Activated CD8-positive, alpha-beta T cell treated with anti-CD3 and anti-CD28 coated beads, Interleukin-2, amount 10 ng/mL, durations not matched to agents 7 days and 5 days (primary cell): Measurements from ENCODE around the gene SDCCAG8. TPM values are rescaled to one million over a fixed set of nuclear protein-coding genes. Genes with fewer than 3 reads are reported as not detected.

Experiments
- ATAC-seq: fragments of 150-1000 bp; cut with Tn5 transposase; one replicate; pipeline ENCODE4 v1.10.0; 2021; ENCODE audit warnings: moderate library complexity
- CTCF ChIA-PET: fragments of 350-600 bp; sonication (Branson Sonifier 250); formaldehyde crosslinking; loops from one replicate; lab custom pipeline; 2021; ENCODE audit warnings: antibody characterized with exemption; lab: Charles Lee
- POLR2A ChIA-PET: fragments of 350-600 bp; sonication (Branson Sonifier 250); formaldehyde crosslinking; loops from one replicate; lab custom pipeline; 2021; ENCODE audit warnings: antibody characterized with exemption; lab: Charles Lee
- DNase-seq: peaks from one replicate; pipeline ENCODE4 v3.0.0-alpha.2; 2020
- H3K27ac Mint-ChIP-seq: one replicate; pipeline ENCODE4 v1.8.0; 2021; ENCODE audit warnings: mild to moderate bottlenecking, mixed read lengths
- H3K27me3 Mint-ChIP-seq: one replicate; pipeline ENCODE4 v1.8.0; 2021; ENCODE audit warnings: low read depth, mixed read lengths
- H3K36me3 Mint-ChIP-seq: one replicate; pipeline ENCODE4 v1.8.0; 2021; ENCODE audit warnings: low read depth, mixed read lengths
- H3K4me1 Mint-ChIP-seq: one replicate; pipeline ENCODE4 v1.8.0; 2021; ENCODE audit warnings: low read depth, mixed read lengths
- H3K4me3 Mint-ChIP-seq: one replicate; pipeline ENCODE4 v1.8.0; 2021; ENCODE audit warnings: mild to moderate bottlenecking, mixed read lengths
- H3K9me3 Mint-ChIP-seq: one replicate; pipeline ENCODE4 v1.8.0; 2022; ENCODE audit warnings: mixed read lengths; ENCODE audit not compliant: insufficient read depth
- total RNA-seq, 2 experiments: library from RNA; stranded (reverse); gene quantifications; one replicate each; pipeline ENCODE4 v1.2.3, GENCODE V29; 2021

SDCCAG8 gene
- total RNA-seq, 2 experiments from 2014 or later = 16.6 to 20.0 TPM

DNA sequence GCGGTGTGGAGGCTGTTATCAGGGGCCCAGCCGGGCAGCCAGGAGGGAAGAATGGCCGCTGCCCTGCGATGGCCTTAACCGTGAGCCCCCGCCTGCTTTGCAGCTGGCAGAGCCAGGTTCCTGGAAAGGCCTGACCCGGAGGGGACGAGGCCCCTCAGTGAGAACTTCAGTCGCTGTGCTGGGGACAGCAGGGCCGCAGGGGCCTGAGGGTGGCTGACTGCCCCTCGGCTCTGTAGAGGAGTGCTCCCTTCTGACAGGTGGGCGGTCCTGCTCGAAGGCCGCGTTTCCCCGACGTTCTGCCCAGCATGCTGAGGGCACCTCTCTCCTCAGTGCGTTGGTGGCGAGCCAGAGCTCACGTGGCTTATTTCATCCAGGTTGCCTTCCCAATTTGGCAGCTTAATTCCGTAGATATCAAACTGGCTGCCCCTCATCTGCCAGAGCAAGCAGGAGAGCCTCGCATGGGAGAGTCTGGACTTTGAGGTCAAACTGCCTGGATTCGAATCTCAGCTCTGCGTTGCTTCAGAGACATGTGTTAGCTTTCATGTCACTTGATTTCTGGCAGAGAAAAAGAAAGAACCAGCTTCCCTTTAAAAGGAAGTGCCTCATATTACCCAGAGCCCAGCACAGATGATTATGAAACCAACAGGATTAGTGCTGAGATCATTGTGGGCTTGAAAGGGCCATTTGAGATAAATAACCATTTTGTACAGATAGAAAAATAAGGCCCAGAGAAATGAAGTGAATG, 239.8 kb downstream of the SDCCAG8 start:
- no peak overlapping the region for H3K27ac Mint-ChIP-seq
- no peak for ATAC-seq
- H3K27me3 Mint-ChIP-seq = no peaks in the 10 kb centered on the region

DNA sequence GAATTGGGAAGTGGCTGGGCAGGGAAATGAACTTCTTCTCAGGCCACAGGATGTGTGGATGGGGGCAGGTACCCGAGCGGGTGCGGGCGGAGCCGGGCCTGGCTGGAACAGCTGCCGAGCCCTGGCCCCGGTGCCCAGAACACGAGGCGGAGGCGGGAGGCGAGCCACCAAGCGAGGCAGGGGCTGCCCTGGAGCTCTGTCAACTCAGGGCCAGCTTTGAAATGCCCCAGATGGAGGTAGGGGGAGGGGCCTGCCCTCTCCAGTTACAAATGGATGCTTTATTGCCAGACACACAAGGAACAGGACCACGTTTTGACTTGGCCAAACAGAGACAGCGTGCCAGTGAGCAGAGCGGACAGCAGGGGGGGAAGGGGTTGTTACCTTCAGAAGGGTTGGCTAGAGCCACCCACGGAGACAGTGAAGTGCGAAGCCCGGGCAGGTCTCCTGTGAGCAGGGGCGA, 240.4 kb downstream of the SDCCAG8 start:
- no peak overlapping the region for H3K27ac Mint-ChIP-seq
- H3K9me3 Mint-ChIP-seq = no peaks in the 10 kb centered on the region
- H3K27me3 Mint-ChIP-seq = no peaks in the 10 kb centered on the region
- H3K4me3 Mint-ChIP-seq = no peak overlapping the region
- no peak for DNase-seq
- ChIA-PET POLR2A (no interaction called here), CTCF (no interaction called here)
- no peak for ATAC-seq
- peaks cover 2% of the 10 kb centered on the region for H3K4me1 Mint-ChIP-seq
- no peaks in the 10 kb centered on the region for H3K36me3 Mint-ChIP-seq

More for the DNA sequence above, 239.8 kb downstream of the SDCCAG8 start:
- Mint-ChIP-seq H3K4me3 (no peak overlapping the region), H3K4me1 (peaks cover 2% of the 10 kb centered on the region), H3K36me3 (no peaks in the 10 kb centered on the region), H3K9me3 (no peaks in the 10 kb centered on the region)
- CTCF ChIA-PET = no interaction called here
- DNase-seq = no peak
- POLR2A ChIA-PET = no interaction called here

DNA sequence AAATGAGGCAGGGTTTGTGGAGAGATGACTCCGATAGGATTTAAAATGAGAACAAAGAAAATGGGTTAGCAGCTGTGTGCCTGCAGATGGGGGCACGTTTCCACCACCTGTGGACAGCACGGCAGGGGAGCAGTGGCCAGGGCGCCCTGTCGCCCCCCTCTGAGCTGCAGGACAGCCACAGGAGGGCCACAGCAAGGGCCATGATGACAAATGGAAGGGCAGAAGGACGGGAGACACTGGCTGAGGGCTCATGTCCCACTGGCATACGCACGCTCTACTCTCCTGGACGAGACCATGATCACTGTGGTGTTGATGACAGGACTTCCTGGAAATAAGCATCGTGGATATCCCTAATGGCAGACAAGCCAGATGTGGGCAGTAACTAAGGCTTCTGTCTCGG, 241.0 kb downstream of the SDCCAG8 start:
- Mint-ChIP-seq H3K4me1 (peaks cover 2% of the 10 kb centered on the region), H3K36me3 (no peaks in the 10 kb centered on the region), H3K9me3 (no peaks in the 10 kb centered on the region), H3K4me3 (no peak overlapping the region), H3K27me3 (no peaks in the 10 kb centered on the region), H3K27ac (no peak overlapping the region)
- DNase-seq = no peak
- ChIA-PET POLR2A (no interaction called here), CTCF (no interaction called here)
- ATAC-seq = no peak

DNA sequence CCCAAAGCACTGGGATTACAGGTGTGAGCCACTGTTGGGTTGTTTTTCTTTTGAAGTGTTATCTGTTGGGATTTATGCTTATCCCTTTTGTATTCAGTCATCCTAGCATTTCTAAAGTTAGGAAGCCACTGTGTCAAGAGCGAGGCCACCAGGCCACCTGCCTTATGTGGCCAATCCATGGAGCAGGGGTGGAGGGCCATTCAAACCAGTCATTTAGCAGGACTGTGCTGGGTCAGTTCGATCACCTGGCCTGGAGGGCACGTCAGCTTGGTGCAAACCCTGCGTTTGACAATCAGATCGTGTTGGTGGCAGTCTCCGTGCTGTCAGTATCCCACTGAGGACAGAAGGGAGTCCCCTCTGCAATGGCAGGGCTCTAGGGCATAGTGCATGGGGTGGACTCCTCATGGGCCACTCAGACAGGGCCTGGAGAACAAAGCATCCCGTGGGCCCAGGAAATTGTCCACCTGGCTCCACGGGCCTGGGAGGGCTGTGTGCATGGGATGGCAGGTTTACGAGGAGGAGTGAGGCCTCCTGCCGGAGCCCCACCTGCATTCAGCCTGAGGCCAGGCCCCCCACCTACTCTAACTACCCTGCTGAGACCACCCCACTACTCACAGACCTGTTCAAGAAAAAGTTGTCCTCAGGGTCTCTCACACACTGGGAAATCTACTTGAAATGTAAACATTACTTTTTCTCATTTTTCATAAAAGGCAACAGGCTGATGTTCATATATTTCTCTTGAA, 242.3 kb downstream of the SDCCAG8 start:
- H3K9me3 Mint-ChIP-seq = no peaks in the 10 kb centered on the region
- ATAC-seq (no peak), DNase-seq (peak; percentile 12)
- ChIA-PET POLR2A (no interaction called here), CTCF (no interaction called here)
- H3K4me1 Mint-ChIP-seq = peaks cover 2% of the 10 kb centered on the region
- no peaks in the 10 kb centered on the region for H3K27me3 Mint-ChIP-seq
- H3K27ac Mint-ChIP-seq = no peak overlapping the region
- no peak overlapping the region for H3K4me3 Mint-ChIP-seq
- peaks cover 4% of the 10 kb centered on the region for H3K36me3 Mint-ChIP-seq

DNA sequence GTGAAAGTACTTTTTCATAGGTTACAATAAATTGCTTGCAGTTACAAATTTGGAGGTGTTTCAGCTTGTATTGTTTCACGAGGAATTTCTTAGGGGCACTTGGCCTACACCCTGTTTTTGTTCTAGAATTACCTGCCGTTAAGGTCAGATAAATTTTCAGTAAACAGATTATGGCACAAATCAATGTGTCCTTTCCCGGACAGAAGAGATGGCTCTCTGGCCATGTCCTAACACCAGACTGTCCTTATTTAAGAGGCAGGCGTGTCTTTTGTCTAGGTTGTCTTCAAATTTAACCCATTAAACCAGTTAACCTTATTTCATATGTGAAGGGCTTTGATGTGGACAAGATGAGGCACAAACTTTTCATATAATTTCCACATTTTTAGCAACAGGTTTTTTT, 243.4 kb downstream of the SDCCAG8 start:
- no peak overlapping the region for H3K27ac Mint-ChIP-seq
- ChIA-PET CTCF (no interaction called here), POLR2A (interaction anchor here (0.6 kb wide), 1 partner anchor 255 kb away, joined by 3 read pairs; no protein-coding TSS in a partner anchor)

DNA sequence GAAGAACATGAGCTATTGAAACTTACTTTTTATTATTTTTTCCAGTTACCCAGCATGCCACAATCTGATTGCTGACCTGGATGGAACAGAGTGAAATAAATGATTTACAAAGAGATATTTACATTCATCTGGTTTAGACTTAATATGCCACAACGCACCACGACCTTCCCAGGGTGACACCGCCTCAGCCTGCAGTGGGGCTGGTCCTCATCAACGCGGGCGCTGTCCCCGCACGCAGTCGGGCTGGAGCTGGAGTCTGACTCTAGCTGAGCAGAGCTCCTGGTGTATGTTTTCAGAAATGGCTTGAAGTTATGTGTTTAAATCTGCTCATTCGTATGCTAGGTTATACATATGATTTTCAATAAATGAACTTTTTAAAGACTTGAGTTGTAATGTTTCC, 243.9 kb downstream of the SDCCAG8 start:
- H3K4me1 Mint-ChIP-seq = peaks cover 2% of the 10 kb centered on the region
- no peak overlapping the region for H3K27ac Mint-ChIP-seq
- no peaks in the 10 kb centered on the region for H3K9me3 Mint-ChIP-seq
- H3K4me3 Mint-ChIP-seq = no peak overlapping the region
- no peaks in the 10 kb centered on the region for H3K27me3 Mint-ChIP-seq
- ATAC-seq (no peak), DNase-seq (peak; percentile 8)
- CTCF ChIA-PET = no interaction called here
- peaks cover 6% of the 10 kb centered on the region for H3K36me3 Mint-ChIP-seq
- POLR2A ChIA-PET = interaction anchor here (0.6 kb wide), 1 partner anchor 256 kb away, joined by 3 read pairs; no protein-coding TSS in a partner anchor

More for the DNA sequence above, 243.4 kb downstream of the SDCCAG8 start:
- DNase-seq (peak; percentile 9), ATAC-seq (no peak)
- peaks cover 6% of the 10 kb centered on the region for H3K36me3 Mint-ChIP-seq
- H3K27me3 Mint-ChIP-seq = no peaks in the 10 kb centered on the region
- H3K4me3 Mint-ChIP-seq = no peak overlapping the region
- H3K9me3 Mint-ChIP-seq = no peaks in the 10 kb centered on the region
- H3K4me1 Mint-ChIP-seq = peaks cover 2% of the 10 kb centered on the region

DNA sequence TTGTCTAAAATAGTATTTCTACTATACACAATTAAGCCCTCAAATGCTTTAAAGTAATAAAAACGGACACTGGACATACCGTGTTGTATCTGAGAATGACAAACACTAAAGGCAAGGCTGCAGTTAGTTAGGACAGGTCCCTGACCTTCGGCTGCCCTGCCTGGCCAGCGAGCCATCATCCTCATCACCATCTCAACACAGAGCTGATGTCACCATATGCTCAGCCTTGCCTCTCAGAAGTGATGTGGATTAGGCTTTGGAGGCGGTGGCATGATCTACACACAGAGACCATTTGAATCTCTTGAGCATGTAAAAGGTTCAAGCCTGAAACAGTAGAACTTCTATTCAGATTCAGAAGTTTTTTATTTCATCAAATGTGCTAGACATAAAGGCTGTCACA, 244.7 kb downstream of the SDCCAG8 start:
- peaks cover 2% of the 10 kb centered on the region for H3K4me1 Mint-ChIP-seq
- CTCF ChIA-PET = no interaction called here
- peak; percentile 5 for DNase-seq

DNA sequence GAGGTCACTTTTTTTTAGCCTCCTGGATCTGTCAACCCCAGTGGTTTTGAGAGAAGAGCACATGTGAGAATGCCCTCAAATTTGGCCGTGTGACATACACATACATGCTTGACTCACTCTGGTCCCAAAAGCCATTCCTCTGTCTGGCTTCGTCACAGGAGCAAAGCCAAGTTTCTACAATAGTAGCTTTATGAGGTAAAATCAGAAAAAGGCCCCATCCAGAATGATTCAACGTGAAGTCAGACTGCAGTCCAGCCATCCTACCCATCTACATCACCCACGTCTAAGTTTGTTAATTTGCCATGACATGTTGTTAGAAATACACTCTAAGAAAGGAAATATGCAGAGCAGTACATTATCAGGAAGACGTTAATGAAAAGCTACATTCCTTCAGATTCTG, 245.2 kb downstream of the SDCCAG8 start:
- ChIA-PET CTCF (no interaction called here), POLR2A (no interaction called here)
- Mint-ChIP-seq H3K27me3 (no peaks in the 10 kb centered on the region), H3K27ac (no peak overlapping the region), H3K4me3 (no peak overlapping the region), H3K4me1 (peaks cover 5% of the 10 kb centered on the region), H3K9me3 (no peaks in the 10 kb centered on the region), H3K36me3 (peaks cover 12% of the 10 kb centered on the region)
- DNase-seq = peak; percentile 4
- no peak for ATAC-seq

More for the DNA sequence above, 244.7 kb downstream of the SDCCAG8 start:
- H3K36me3 Mint-ChIP-seq = peaks cover 12% of the 10 kb centered on the region
- no peaks in the 10 kb centered on the region for H3K27me3 Mint-ChIP-seq
- POLR2A ChIA-PET = no interaction called here
- no peak overlapping the region for H3K27ac Mint-ChIP-seq
- no peak overlapping the region for H3K4me3 Mint-ChIP-seq
- H3K9me3 Mint-ChIP-seq = no peaks in the 10 kb centered on the region
- no peak for ATAC-seq

DNA sequence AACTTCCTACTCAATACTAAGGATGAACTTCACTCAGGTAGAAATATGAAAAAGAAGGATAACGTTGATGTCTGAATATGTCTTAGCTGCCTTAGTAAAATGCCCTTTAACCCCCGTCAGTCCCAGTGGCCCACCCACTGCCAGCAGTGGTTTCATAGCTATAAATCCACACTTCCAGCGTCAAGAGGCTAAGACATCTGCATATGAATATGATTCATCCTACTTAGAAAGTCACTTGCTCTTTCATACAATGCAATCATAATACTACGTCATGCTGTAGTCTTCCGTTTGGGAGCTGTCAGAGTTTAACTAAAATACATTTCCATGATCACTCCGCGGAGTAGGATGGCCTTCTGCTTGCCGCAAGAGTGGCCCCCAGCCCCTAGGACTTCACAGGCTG, 247.3 kb downstream of the SDCCAG8 start:
- POLR2A ChIA-PET = interaction anchor here (0.7 kb wide), 1 partner anchor 1824 kb away, joined by 4 read pairs; no protein-coding TSS in a partner anchor
- Mint-ChIP-seq H3K4me3 (no peak overlapping the region), H3K27ac (no peak overlapping the region), H3K4me1 (peaks cover 20% of the 10 kb centered on the region), H3K27me3 (no peaks in the 10 kb centered on the region), H3K36me3 (peaks cover 12% of the 10 kb centered on the region), H3K9me3 (no peaks in the 10 kb centered on the region)
- DNase-seq (no peak), ATAC-seq (no peak)
- CTCF ChIA-PET = no interaction called here

DNA sequence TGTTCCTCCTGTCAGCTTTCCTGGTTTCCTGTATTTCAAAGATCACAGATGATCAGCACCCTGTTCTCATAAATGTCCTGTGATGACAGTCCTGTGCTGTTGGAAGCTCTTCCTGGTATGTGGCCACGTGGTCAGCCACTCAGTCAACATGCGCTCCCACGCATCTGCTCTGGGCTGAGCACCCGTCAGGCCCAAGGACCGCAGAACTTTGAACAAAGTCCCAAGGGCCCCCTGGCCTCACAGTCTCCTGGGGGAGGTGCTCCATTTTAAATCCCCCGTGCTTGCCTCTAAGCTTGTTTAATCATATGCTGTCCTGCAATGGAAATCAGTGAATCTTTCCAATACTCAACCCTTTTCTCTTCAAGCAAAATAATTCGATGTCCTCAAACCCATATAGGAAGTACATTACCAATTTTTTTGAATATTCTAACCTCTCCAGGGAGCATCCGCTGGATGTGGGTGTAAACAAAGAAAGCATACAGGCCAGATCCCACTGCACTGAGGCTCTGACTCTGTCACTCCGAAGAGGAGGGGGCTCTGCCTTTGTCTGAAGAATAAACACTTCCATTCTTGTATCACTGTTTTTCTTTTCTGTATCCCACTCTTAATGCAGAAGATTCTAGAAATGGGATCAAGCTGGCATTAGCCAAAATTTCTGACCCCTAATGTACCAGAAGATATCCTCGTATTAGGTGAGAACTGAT, 250.3 kb downstream of the SDCCAG8 start:
- H3K9me3 Mint-ChIP-seq = no peaks in the 10 kb centered on the region
- H3K4me3 Mint-ChIP-seq = no peak overlapping the region
- peaks cover 34% of the 10 kb centered on the region for H3K4me1 Mint-ChIP-seq
- POLR2A ChIA-PET = no interaction called here
- no peak overlapping the region for H3K27ac Mint-ChIP-seq
- H3K27me3 Mint-ChIP-seq = no peaks in the 10 kb centered on the region
- H3K36me3 Mint-ChIP-seq = peaks cover 16% of the 10 kb centered on the region
- ATAC-seq (no peak), DNase-seq (no peak)
- CTCF ChIA-PET = interaction anchor here (2.6 kb wide), 1 partner anchor 162 kb away, joined by 6 read pairs; no protein-coding TSS in a partner anchor

DNA sequence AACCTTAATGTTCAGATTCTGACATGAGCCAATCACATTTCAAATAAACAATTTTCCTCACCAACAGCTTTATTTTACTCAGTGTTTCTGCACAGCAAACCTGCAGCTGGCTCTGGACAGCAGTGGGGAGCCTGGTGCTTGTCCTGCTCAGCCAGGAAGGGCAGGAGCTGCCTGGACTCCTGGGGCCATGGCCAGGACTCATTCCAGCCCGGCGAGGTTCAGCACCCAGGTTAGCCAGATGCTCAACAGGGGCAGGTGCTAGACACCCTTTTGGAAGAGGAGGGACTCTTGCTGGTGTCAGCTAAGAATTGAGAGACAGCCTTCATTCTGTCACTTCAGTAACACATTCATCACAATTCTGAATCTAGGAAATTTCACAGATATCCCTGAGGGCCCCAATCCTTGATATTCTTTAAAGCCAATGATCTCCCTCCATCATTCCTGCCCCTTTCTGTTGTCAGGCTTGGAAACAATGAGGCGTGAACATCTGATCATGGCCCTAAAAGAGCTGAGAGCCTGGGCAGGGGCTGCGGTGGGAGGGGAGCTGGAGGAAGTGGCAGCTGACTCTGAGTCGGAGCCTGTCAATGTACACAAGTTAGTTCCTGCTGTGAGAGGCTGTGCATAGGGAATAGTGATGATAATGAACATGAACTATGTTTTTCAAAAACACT, 251.3 kb downstream of the SDCCAG8 start:
- H3K36me3 Mint-ChIP-seq = peaks cover 19% of the 10 kb centered on the region
- ChIA-PET POLR2A (no interaction called here), CTCF (interaction anchor here (0.9 to 2.6 kb wide), 2 partner anchors 27 to 163 kb away, joined by 4 to 6 read pairs; no protein-coding TSS in a partner anchor)
- peaks cover 34% of the 10 kb centered on the region for H3K4me1 Mint-ChIP-seq
- H3K27me3 Mint-ChIP-seq = no peaks in the 10 kb centered on the region
- DNase-seq = no peak
- H3K9me3 Mint-ChIP-seq = no peaks in the 10 kb centered on the region
- no peak overlapping the region for H3K4me3 Mint-ChIP-seq
- no peak for ATAC-seq
- H3K27ac Mint-ChIP-seq = peak overlapping the region; percentile 60
